BE2C (cell line): Measurements from ENCODE around the gene EIF2B4.

Source experiments
- DNase-seq: peaks from one replicate; pipeline ENCODE4 v3.0.0-alpha.2; 2020
- H3K27me3 ChIP-seq: fragments of 250-450 bp; sonication (Bioruptor Pico); 2 replicates; pipeline ENCODE4 v1.5.1; 2020; ENCODE audit warnings: mild to moderate bottlenecking
- H3K36me3 ChIP-seq: fragments of 250-450 bp; sonication (Bioruptor Pico); 2 replicates; pipeline ENCODE4 v1.5.1; 2020; ENCODE audit warnings: mild to moderate bottlenecking
- H3K4me1 ChIP-seq: fragments of 250-450 bp; sonication (Bioruptor Pico); 2 replicates; pipeline ENCODE4 v1.5.1; 2020
- H3K4me3 ChIP-seq: 2 replicates; pipeline ENCODE4 v1.5.1; 2011; ENCODE audit warnings: low read depth, low read length
- H3K9me3 ChIP-seq: fragments of 250-450 bp; sonication (Bioruptor Pico); 2 replicates; pipeline ENCODE4 v1.5.1; 2020
- CTCF ChIP-seq: IDR thresholded peaks from 2 replicates; pipeline ENCODE4 v1.5.1; 2012; ENCODE audit warnings: mild to moderate bottlenecking, low read depth, low read length

Gene EIF2B4

DNA sequence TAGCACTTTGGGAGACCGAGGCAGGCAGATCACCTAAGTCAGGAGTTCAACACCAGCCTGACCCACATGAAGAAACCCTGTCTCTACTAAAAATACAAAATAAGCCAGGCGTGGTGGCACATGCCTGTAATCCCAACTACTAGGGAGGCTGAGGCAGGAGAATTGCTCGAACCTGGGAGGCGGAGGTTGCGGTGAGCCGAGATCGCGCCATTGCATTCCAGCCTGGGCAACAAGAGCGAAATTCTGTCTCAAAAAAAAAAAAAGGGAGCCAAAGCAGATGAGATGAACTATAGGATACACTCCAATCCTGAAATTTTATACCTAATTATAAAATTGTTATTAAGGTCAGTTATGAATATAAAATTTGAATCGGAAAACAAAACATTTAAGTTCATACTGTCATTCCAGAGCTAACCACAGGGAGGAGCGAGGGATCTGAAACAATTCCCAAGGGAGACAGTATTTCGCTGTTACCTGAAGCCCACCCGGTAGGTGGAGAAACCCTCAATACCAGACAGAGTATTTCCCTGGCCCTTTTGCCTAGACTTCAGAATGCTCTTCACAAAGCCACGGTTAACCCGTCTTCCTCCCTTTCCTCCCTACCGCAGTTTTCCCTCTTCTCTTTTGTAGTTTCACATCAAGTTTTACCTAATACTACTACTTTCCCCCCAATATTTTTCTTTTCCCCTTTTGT lies 37.8 kb upstream of the EIF2B4 start:
- Histone ChIP-seq H3K4me3 (peak overlapping the region; percentile 97), H3K27me3 (no peaks in the 10 kb centered on the region; the same call in 1 of the 2 replicates), H3K36me3 (peaks cover 13% of the 10 kb centered on the region), H3K4me1 (0 out of 2 replicates have a peak, but pooled peaks cover 3% of the 10 kb centered on the region), H3K9me3 (no peaks in the 10 kb centered on the region)
- TF ChIP-seq CTCF = peak; percentile 81
- DNase-seq = peak; percentile 51

- no peak for DNase-seq
- H3K4me3 ChIP-seq = no peak overlapping the region
- TF ChIP-seq CTCF = no peak
- H3K4me1 ChIP-seq = no peaks in the 10 kb centered on the region
- H3K27me3 ChIP-seq = no peaks in the 10 kb centered on the region
- H3K36me3 ChIP-seq = peaks cover 23% of the 10 kb centered on the region
- no peaks in the 10 kb centered on the region for H3K9me3 ChIP-seq
These were observed 30.4 kb upstream of the EIF2B4 start for GRCh38 chr2:27400348-27401135.

DNA sequence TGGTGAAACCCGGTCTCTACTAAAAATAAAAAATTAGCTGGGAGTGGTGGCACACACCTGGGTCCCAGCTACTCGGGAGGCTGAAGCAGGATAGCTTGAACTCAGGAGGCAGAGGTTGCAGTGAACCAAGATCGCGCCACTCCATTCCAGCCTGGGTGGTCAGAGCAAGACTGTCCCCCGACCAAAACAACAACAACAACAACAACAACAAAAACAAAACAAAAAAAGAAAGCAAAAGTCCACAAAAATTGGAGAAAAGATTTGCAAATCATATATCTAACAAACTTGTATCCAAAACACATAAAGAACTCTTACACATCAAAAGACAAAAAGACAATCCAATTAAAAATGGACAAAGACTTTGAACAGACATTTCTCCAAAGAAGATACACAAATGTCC lies 28.8 kb upstream of the EIF2B4 start:
- no peaks in the 10 kb centered on the region for H3K27me3 ChIP-seq
- no peaks in the 10 kb centered on the region for H3K4me1 ChIP-seq
- H3K4me3 ChIP-seq = no peak overlapping the region
- DNase-seq = no peak
- peaks cover 23% of the 10 kb centered on the region for H3K36me3 ChIP-seq
- no peaks in the 10 kb centered on the region for H3K9me3 ChIP-seq
- no peak for TF ChIP-seq CTCF

DNA sequence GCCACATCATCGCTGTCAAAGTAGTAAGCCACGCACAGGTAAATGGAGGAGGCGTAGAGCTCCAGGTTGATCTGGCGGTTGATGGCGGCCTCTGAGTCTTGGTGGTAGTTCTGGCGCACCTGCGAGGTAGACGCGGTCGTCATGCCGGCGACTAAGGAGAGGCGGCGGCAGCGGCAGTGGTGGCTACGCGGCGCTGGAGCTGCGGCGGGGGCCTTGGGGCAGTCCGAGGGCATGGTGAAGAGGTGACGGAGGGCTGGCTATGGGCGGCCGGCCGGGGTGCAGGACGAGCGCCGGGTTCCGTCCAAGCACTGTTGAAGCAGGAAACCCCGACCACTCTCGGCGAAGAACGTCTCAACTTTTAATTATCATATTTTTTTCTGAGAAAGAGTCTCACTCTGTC lies 23.1 kb upstream of the EIF2B4 start:
- Histone ChIP-seq H3K9me3 (no peaks in the 10 kb centered on the region), H3K4me3 (no peak overlapping the region), H3K4me1 (no peaks in the 10 kb centered on the region), H3K27me3 (no peaks in the 10 kb centered on the region), H3K36me3 (peaks cover 24% of the 10 kb centered on the region)
- no peak for DNase-seq
- TF ChIP-seq CTCF = no peak

DNA sequence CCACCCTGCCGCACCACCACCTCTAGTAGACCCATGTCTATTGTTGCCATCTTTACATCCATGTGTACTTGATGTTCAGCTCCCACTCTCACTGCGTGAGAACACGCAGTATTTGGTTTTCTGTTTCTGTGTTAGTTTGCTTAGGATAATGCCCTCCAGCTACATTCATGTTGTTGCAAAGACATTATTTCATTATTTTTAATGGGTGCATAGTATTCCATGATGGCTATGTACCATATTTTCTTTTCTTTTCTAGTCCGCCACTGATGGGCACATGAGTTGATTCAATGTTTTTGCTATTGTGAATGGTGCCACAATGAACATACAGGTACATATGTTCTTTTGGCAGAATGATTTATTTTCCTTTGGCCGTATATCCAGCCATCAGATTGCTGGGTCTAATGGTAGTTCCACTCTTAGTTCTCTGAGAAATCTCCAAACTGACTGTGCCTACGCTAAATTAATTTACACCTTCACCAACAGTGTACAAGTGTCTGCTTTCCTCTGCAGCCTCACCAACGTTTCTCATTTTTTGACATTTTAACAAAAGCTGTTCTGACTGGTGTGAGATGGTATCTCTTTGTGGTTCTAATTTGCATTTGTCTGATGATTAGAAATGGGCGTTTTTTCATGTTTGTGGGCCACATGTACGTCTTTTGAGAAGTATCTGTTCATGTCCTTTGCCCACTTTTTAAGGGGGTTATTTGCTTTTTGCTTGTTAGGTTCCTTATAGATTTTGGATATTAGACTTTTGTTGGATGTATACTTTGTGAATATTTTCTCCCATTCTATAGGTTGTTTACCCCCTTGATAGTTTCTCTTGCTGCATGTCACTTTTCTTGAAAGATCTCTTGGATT lies 20.9 kb upstream of the EIF2B4 start:
- no peak for TF ChIP-seq CTCF
- no peak overlapping the region for H3K4me3 ChIP-seq
- no peak for DNase-seq

More for the DNA sequence above, 20.9 kb upstream of the EIF2B4 start:
- H3K4me1 ChIP-seq = no peaks in the 10 kb centered on the region
- H3K9me3 ChIP-seq = no peaks in the 10 kb centered on the region
- H3K27me3 ChIP-seq = no peaks in the 10 kb centered on the region
- peaks cover 30% of the 10 kb centered on the region for H3K36me3 ChIP-seq
